Glutamatergic neuron (in vitro differentiated cells): Measurements from ENCODE around the gene NUDT22. TPM values are rescaled to one million over a fixed set of nuclear protein-coding genes. Genes with fewer than 3 reads are reported as not detected.

Source experiments
- DNase-seq: peaks from one replicate; pipeline ENCODE4 v3.0.0; 2022
- H3K27ac Mint-ChIP-seq: one replicate; pipeline ENCODE4 v1.8.0; 2020; ENCODE audit warnings: mild to moderate bottlenecking, mixed read lengths, inconsistent platforms; ENCODE audit not compliant: unreplicated experiment
- H3K27me3 Mint-ChIP-seq: one replicate; pipeline ENCODE4 v1.8.0; 2020; ENCODE audit warnings: mild to moderate bottlenecking, moderate library complexity, mixed read lengths, inconsistent platforms; ENCODE audit not compliant: unreplicated experiment
- H3K36me3 Mint-ChIP-seq: one replicate; pipeline ENCODE4 v1.8.0; 2020; ENCODE audit warnings: mild to moderate bottlenecking, mixed read lengths, inconsistent platforms; ENCODE audit not compliant: unreplicated experiment
- H3K4me1 Mint-ChIP-seq: one replicate; pipeline ENCODE4 v1.8.0; 2020; ENCODE audit warnings: mild to moderate bottlenecking, low read depth, mixed read lengths, inconsistent platforms; ENCODE audit not compliant: unreplicated experiment
- H3K4me3 Mint-ChIP-seq: one replicate; pipeline ENCODE4 v1.8.0; 2020; ENCODE audit warnings: mild to moderate bottlenecking, mixed read lengths, inconsistent platforms; ENCODE audit not compliant: unreplicated experiment
- H3K9me3 Mint-ChIP-seq: one replicate; pipeline ENCODE4 v1.8.0; 2020; ENCODE audit warnings: mild to moderate bottlenecking, moderate library complexity, mixed read lengths, inconsistent platforms; ENCODE audit not compliant: unreplicated experiment
- total RNA-seq: library from RNA; stranded (reverse); fragmentation: NEBNext Ultra II Directional; extraction: Animal tissue kit (Norgen Biotek cat#: 25700); gene quantifications from one replicate; pipeline ENCODE4 v1.2.1, GENCODE V29; 2021; ENCODE audit not compliant: unreplicated experiment
- TF ChIP-seq, protein P1 (sequence below): fragments of 200-600 bp; sonication (generic); IDR thresholded peaks from one replicate; pipeline ENCODE4 v1.5.0; 2021; ENCODE audit not compliant: partially characterized antibody, unreplicated experiment

NUDT22 gene
- total RNA-seq, 1 donor from 2014 or later = 37.0 TPM

DNA sequence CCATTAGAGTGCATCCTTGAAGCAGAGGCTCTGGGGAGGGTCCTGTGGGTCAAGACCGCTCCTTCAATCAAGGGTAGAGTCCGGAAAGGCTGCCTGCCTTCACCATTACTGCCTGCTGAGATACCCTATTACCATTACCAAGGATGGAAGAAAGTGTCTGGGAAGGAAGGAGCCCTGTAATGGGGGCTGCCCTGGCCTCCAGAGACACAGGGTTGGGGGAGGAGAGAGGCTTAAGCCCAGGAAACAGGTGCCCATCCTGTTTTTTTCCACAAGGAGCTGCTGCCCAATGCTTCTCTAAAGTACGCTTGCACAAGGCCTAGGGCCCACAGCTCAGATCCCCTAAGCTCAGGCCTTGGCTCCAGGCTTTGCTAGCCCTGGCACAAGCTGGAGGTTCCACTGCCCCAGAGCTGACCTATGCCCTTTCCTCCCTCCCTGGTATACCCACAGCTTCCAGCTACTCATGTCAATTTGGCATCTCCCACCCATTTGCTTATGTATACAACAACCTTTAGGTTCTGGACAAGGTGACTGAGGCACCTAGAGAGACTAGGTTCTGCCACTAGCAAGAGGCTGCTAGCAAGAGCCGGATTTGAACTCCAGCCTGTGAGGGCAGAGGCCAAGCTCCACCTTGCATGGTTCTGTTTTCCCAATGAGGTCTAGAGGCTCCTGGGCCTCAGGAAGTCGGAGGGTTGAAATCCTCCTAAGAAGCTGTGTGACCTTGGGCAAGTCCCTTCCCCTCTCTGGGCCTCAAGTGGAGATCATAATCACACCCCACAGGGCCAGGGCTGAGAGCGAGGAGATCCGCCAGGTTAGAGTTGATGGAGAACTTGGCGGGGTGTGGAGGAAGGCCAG is 23.7 kb downstream of the NUDT22 start:
- peaks cover 12% of the 10 kb centered on the region for H3K4me1 Mint-ChIP-seq
- peaks cover 8% of the 10 kb centered on the region for H3K27me3 Mint-ChIP-seq
- no peaks in the 10 kb centered on the region for H3K36me3 Mint-ChIP-seq
- DNase-seq = no peak
- H3K27ac Mint-ChIP-seq = no peak overlapping the region
- peak overlapping the region; percentile 25 for H3K4me3 Mint-ChIP-seq
- peaks cover 9% of the 10 kb centered on the region for H3K9me3 Mint-ChIP-seq
- TF ChIP-seq, protein P1, sequence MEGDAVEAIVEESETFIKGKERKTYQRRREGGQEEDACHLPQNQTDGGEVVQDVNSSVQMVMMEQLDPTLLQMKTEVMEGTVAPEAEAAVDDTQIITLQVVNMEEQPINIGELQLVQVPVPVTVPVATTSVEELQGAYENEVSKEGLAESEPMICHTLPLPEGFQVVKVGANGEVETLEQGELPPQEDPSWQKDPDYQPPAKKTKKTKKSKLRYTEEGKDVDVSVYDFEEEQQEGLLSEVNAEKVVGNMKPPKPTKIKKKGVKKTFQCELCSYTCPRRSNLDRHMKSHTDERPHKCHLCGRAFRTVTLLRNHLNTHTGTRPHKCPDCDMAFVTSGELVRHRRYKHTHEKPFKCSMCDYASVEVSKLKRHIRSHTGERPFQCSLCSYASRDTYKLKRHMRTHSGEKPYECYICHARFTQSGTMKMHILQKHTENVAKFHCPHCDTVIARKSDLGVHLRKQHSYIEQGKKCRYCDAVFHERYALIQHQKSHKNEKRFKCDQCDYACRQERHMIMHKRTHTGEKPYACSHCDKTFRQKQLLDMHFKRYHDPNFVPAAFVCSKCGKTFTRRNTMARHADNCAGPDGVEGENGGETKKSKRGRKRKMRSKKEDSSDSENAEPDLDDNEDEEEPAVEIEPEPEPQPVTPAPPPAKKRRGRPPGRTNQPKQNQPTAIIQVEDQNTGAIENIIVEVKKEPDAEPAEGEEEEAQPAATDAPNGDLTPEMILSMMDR = no peak

GRCh38 chr11:64250415-64251015 is 24.4 kb downstream of the NUDT22 start:
- DNase-seq = no peak
- Mint-ChIP-seq H3K4me1 (peaks cover 12% of the 10 kb centered on the region), H3K27ac (no peak overlapping the region), H3K27me3 (peaks cover 11% of the 10 kb centered on the region), H3K4me3 (peak overlapping the region; percentile 68), H3K9me3 (peaks cover 9% of the 10 kb centered on the region), H3K36me3 (no peaks in the 10 kb centered on the region)
- TF ChIP-seq, protein P1 = no peak

- Mint-ChIP-seq H3K9me3 (peaks cover 9% of the 10 kb centered on the region), H3K4me3 (peak within 1 kb of the TSS; percentile 92), H3K27ac (peak within 1 kb of the TSS; percentile 66), H3K36me3 (no peaks in the 10 kb centered on the region), H3K4me1 (peaks cover 12% of the 10 kb centered on the region), H3K27me3 (peaks cover 11% of the 10 kb centered on the region)
- TF ChIP-seq, protein P1 = peak; percentile 89
- peak; percentile 79 for DNase-seq
Observed at GRCh38 chr11:64251016-64251752, 25.1 kb downstream of the NUDT22 start, which contains the start of gene PLCB3. TSS of gene PLCB3 (plus strand) at chr11:64251530. CDS start at chr11:64251650, 120 bp downstream.

DNA sequence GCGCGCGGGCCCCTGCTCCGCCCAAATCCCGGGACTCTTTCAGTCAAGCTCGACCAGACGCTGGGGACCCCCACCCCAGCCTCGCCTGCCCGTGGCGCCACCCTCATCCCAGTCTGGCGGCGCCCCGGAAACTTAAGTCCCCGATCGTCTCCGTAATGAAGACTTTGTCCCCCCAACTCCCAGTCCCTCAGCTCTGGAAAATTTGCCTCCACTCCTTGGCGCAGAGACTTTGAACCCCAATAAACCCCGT is 25.6 kb downstream of the NUDT22 start:
- peaks cover 12% of the 10 kb centered on the region for H3K4me1 Mint-ChIP-seq
- TF ChIP-seq, protein P1 = no peak
- peaks cover 11% of the 10 kb centered on the region for H3K27me3 Mint-ChIP-seq
- H3K27ac Mint-ChIP-seq = no peak overlapping the region
- peaks cover 9% of the 10 kb centered on the region for H3K9me3 Mint-ChIP-seq
- H3K36me3 Mint-ChIP-seq = no peaks in the 10 kb centered on the region
- peak overlapping the region; percentile 92 for H3K4me3 Mint-ChIP-seq
- no peak for DNase-seq
